Measurements from ENCODE around the gene PRICKLE2. TPM values are rescaled to one million over a fixed set of nuclear protein-coding genes. Genes with fewer than 3 reads are reported as not detected.

PRICKLE2 gene
- total RNA-seq, 4 donors from 2014 or later, result 26.2 to 87.3 (median 47.9) TPM

- no peaks in the 10 kb centered on the region for H3K27me3 ChIP-seq
- H3K4me1 ChIP-seq, result no peaks in the 10 kb centered on the region
- intact Hi-C loops (cut with DNase I; ENCODE audit: low total_unique reads), result no loop called here
- no peak overlapping the region for H3K4me3 ChIP-seq
- TF ChIP-seq POLR2A (IDR thresholded peaks at IDR 0.05) (no peak), CTCF (IDR thresholded peaks at IDR 0.05) (no peak)
- no peak for DNase-seq
- no peak overlapping the region for H3K27ac ChIP-seq
- H3K9me3 ChIP-seq, result no peaks in the 10 kb centered on the region
- no peaks in the 10 kb centered on the region for H3K36me3 ChIP-seq
Measured at GRCh38 chr3:64048631-64049061, 176.6 kb downstream of the PRICKLE2 start.

- Histone ChIP-seq H3K27ac (no peak overlapping the region), H3K4me3 (no peak overlapping the region), H3K9me3 (no peaks in the 10 kb centered on the region), H3K36me3 (no peaks in the 10 kb centered on the region), H3K27me3 (no peaks in the 10 kb centered on the region), H3K4me1 (no peaks in the 10 kb centered on the region)
- no peak for DNase-seq
- intact Hi-C loops (cut with DNase I; ENCODE audit: low total_unique reads), result no loop called here
- TF ChIP-seq CTCF (IDR thresholded peaks at IDR 0.05), result no peak
- no peak for TF ChIP-seq POLR2A (IDR thresholded peaks at IDR 0.05)
Measured at GRCh38 chr3:64047787-64048186, 177.5 kb downstream of the PRICKLE2 start.

- no peaks in the 10 kb centered on the region for H3K4me1 ChIP-seq
- no peak for DNase-seq
- no peaks in the 10 kb centered on the region for H3K27me3 ChIP-seq
- no peak overlapping the region for H3K4me3 ChIP-seq
- intact Hi-C loops (cut with DNase I; ENCODE audit: low total_unique reads), result no loop called here
- TF ChIP-seq POLR2A (IDR thresholded peaks at IDR 0.05) (no peak), CTCF (IDR thresholded peaks at IDR 0.05) (no peak)
- H3K36me3 ChIP-seq, result no peaks in the 10 kb centered on the region
- no peak overlapping the region for H3K27ac ChIP-seq
- H3K9me3 ChIP-seq, result no peaks in the 10 kb centered on the region
Measured at GRCh38 chr3:64046996-64047594, 178.2 kb downstream of the PRICKLE2 start.

- Histone ChIP-seq H3K4me3 (no peak overlapping the region), H3K27ac (no peak overlapping the region), H3K4me1 (no peaks in the 10 kb centered on the region), H3K27me3 (no peaks in the 10 kb centered on the region), H3K36me3 (no peaks in the 10 kb centered on the region), H3K9me3 (no peaks in the 10 kb centered on the region)
- intact Hi-C loops (cut with DNase I; ENCODE audit: low total_unique reads), result no loop called here
- no peak for DNase-seq
- TF ChIP-seq POLR2A (IDR thresholded peaks at IDR 0.05) (no peak), CTCF (IDR thresholded peaks at IDR 0.05) (no peak)
Measured at GRCh38 chr3:64046592-64046991, 178.7 kb downstream of the PRICKLE2 start.

- no peaks in the 10 kb centered on the region for H3K4me1 ChIP-seq
- H3K27me3 ChIP-seq, result no peaks in the 10 kb centered on the region
- H3K36me3 ChIP-seq, result no peaks in the 10 kb centered on the region
- no peak for TF ChIP-seq CTCF (IDR thresholded peaks at IDR 0.05)
- H3K9me3 ChIP-seq, result no peaks in the 10 kb centered on the region
- H3K4me3 ChIP-seq, result no peak overlapping the region
- intact Hi-C loops (cut with DNase I; ENCODE audit: low total_unique reads), result no loop called here
- H3K27ac ChIP-seq, result no peak overlapping the region
- DNase-seq, result no peak
Measured at GRCh38 chr3:64042952-64043351, 182.3 kb downstream of the PRICKLE2 start.

Small RNA genes lying within 50 kb of the gene (small RNA-seq; reads per million reads assigned to genes)
- not detected for gene RF00012

Other genes with a start within 250 kb of the PRICKLE2 start
- 10 to 100 TPM; 49.2 to 72.1 (median 65.0) TPM for gene PSMD6, start 202.0 kb downstream of the PRICKLE2 start, total RNA-seq